IMR-90 (cell line): ENCODE measurements around the gene ATP8B4. TPM values are rescaled to one million over a fixed set of nuclear protein-coding genes. Genes with fewer than 3 reads are reported as not detected.

Source experiments
- ATAC-seq: fragments of 200-7000 bp; cut with Tn5 transposase; 2 replicates; pipeline ENCODE4 v1.9.1; 2020; ENCODE audit warnings: low read depth, mild to moderate bottlenecking, moderate library complexity
- BruUV-seq: library from RNA; stranded (reverse); fragments of 400-500 nt; replicated peaks from 2 replicates; lab custom pipeline; 2021; lab: Mats Ljungman, UMichigan
- CTCF ChIA-PET: fragments of 300-600 bp; formaldehyde crosslinking; extraction: SDS; loops from one replicate; lab custom pipeline; 2021; ENCODE audit warnings: antibody characterized with exemption; lab: Yijun Ruan, JAX
- POLR2A ChIA-PET: fragments of 300-600 bp; sonication (Branson Sonifier 250); formaldehyde crosslinking; loops from one replicate; lab custom pipeline; 2022; ENCODE audit warnings: antibody characterized with exemption; ENCODE audit not compliant: unreplicated experiment; lab: Charles Lee
- DNase-seq: peaks from one replicate; pipeline ENCODE4 v3.0.0; 2013
- H2AFZ ChIP-seq: replicated peaks from 2 replicates; pipeline ENCODE3; 2013; ENCODE audit warnings: low read length, mild to moderate bottlenecking; ENCODE audit not compliant: poor library complexity
- H2AK5ac ChIP-seq: 2 replicates; pipeline ENCODE4 v1.6.1; 2013; ENCODE audit warnings: low read depth, low read length, inconsistent platforms
- H2AK9ac ChIP-seq: replicated peaks from 2 replicates; pipeline ENCODE3; 2013; ENCODE audit warnings: mild to moderate bottlenecking, low read depth, low read length, moderate library complexity; ENCODE audit not compliant: poor library complexity
- H2BK120ac ChIP-seq: 2 replicates; pipeline ENCODE4 v1.6.1; 2013; ENCODE audit warnings: low read depth, low read length, inconsistent platforms
- H2BK15ac ChIP-seq: 3 replicates; pipeline ENCODE4 v1.6.1; 2013; ENCODE audit warnings: low read depth, low read length, inconsistent platforms
- H2BK20ac ChIP-seq: 2 replicates; pipeline ENCODE4 v1.6.1; 2013; ENCODE audit warnings: low read depth, mild to moderate bottlenecking, inconsistent platforms, low read length, moderate library complexity
- H2BK5ac ChIP-seq: 2 replicates; pipeline ENCODE4 v1.6.1; 2013; ENCODE audit warnings: mild to moderate bottlenecking, low read depth, low read length, inconsistent platforms; ENCODE audit not compliant: poor library complexity, severe bottlenecking
- H3K14ac ChIP-seq: replicated peaks from 2 replicates; pipeline ENCODE4 v1.6.1; 2013; ENCODE audit warnings: low read depth, low read length, inconsistent platforms
- H3K18ac ChIP-seq: 2 replicates; pipeline ENCODE4 v1.6.1; 2013; ENCODE audit warnings: low read depth, low read length, control low read depth
- H3K23ac ChIP-seq: 2 replicates; pipeline ENCODE4 v1.6.1; 2013; ENCODE audit warnings: low read depth, low read length, inconsistent platforms
- H3K27ac ChIP-seq: 2 replicates; pipeline ENCODE4 v1.5.1; 2013; ENCODE audit warnings: mild to moderate bottlenecking, control low read depth, low read length; ENCODE audit not compliant: insufficient read depth
- H3K27me3 ChIP-seq: 2 replicates; pipeline ENCODE4 v1.6.1; 2013; ENCODE audit warnings: low read length; ENCODE audit not compliant: control insufficient read depth, insufficient read depth
- H3K36me3 ChIP-seq: 2 replicates; pipeline ENCODE4 v1.6.1; 2013; ENCODE audit warnings: low read length, mixed read lengths; ENCODE audit not compliant: control insufficient read depth, insufficient read depth
- H3K4ac ChIP-seq: 2 replicates; pipeline ENCODE4 v1.6.1; 2013; ENCODE audit warnings: low read depth, low read length, inconsistent platforms
- H3K4me1 ChIP-seq: 2 replicates; pipeline ENCODE4 v1.6.1; 2013; ENCODE audit warnings: low read length, mixed read lengths; ENCODE audit not compliant: control insufficient read depth, insufficient read depth
- H3K4me2 ChIP-seq: 2 replicates; pipeline ENCODE4 v1.6.1; 2013; ENCODE audit warnings: low read depth, mild to moderate bottlenecking, control low read depth, low read length, moderate library complexity
- H3K4me3 ChIP-seq: 2 replicates; pipeline ENCODE4 v1.5.1; 2013; ENCODE audit warnings: low read depth, mild to moderate bottlenecking, control low read depth, low read length, moderate library complexity; ENCODE audit not compliant: insufficient read depth
- H3K56ac ChIP-seq: 2 replicates; pipeline ENCODE4 v1.6.1; 2013; ENCODE audit warnings: low read length, inconsistent platforms; ENCODE audit not compliant: insufficient read depth; ENCODE audit errors: extremely low read depth
- H3K79me1 ChIP-seq, 2 experiments: 2 replicates each; pipeline ENCODE4 v1.6.1; 2013; ENCODE audit warnings: low read length in 2 of 2, inconsistent platforms in 1 of 2, low read depth in 1 of 2
- H3K9ac ChIP-seq: 2 replicates; pipeline ENCODE4 v1.6.1; 2013; ENCODE audit warnings: low read depth, low read length, control low read depth
- H3K9me1 ChIP-seq: 2 replicates; pipeline ENCODE4 v1.6.1; 2013; ENCODE audit warnings: low read length, inconsistent platforms; ENCODE audit not compliant: insufficient read depth
- H3K9me3 ChIP-seq: 2 replicates; pipeline ENCODE4 v1.6.1; 2013; ENCODE audit warnings: low read length; ENCODE audit not compliant: control insufficient read depth, insufficient read depth
- H4K20me1 ChIP-seq: 2 replicates; pipeline ENCODE4 v1.6.1; 2013; ENCODE audit warnings: low read length, inconsistent platforms; ENCODE audit not compliant: insufficient read depth
- H4K5ac ChIP-seq: 2 replicates; pipeline ENCODE4 v1.6.1; 2013; ENCODE audit warnings: mild to moderate bottlenecking, low read depth, low read length, control low read depth
- H4K8ac ChIP-seq, 2 experiments: 2 replicates each; pipeline ENCODE4 v1.6.1; 2013; ENCODE audit warnings: low read depth in 2 of 2, low read length in 2 of 2, control low read depth in 1 of 2, inconsistent platforms in 1 of 2
- H4K91ac ChIP-seq: 2 replicates; pipeline ENCODE4 v1.6.1; 2013; ENCODE audit warnings: low read depth, low read length, inconsistent platforms; ENCODE audit not compliant: insufficient read depth
- BHLHE40 ChIP-seq: fragments of 150-350 bp; IDR thresholded peaks from 2 replicates; pipeline ENCODE4 v1.6.1; 2016; ENCODE audit warnings: mild to moderate bottlenecking, low read depth, low read length
- CTCF ChIP-seq: conservative IDR thresholded peaks from 2 replicates; pipeline ENCODE4 v1.5.1; 2012; ENCODE audit warnings: mild to moderate bottlenecking, low read depth, low read length, improper control_type of control experiment
- MAZ ChIP-seq: IDR thresholded peaks from 2 replicates; pipeline ENCODE4 v1.6.1; 2012; ENCODE audit warnings: low read depth, mild to moderate bottlenecking, low read length, improper control_type of control experiment, moderate library complexity, borderline replicate concordance
- RCOR1 ChIP-seq: IDR thresholded peaks from 2 replicates; pipeline ENCODE4 v1.6.1; 2012; ENCODE audit warnings: mild to moderate bottlenecking, low read length, improper control_type of control experiment; ENCODE audit not compliant: insufficient replicate concordance
- RFX5 ChIP-seq: IDR thresholded peaks from 2 replicates; pipeline ENCODE4 v1.8.0; 2012; ENCODE audit warnings: low read depth, mild to moderate bottlenecking, low read length, moderate library complexity
- USF2 ChIP-seq: fragments of 150-350 bp; IDR thresholded peaks from 2 replicates; pipeline ENCODE4 v1.6.1; 2017; ENCODE audit warnings: mild to moderate bottlenecking, antibody characterized with exemption, low read length, low read depth
- WGBS, 2 experiments: methylation state at CpG; one replicate each; pipeline versions ENCODE4 v1.1.5 to v1.1.7; 2013; ENCODE audit warnings: missing lambda C conversion rate in 2 of 2; ENCODE audit not compliant: insufficient read length in 1 of 2; ENCODE audit errors: extremely low coverage in 2 of 2; 5-methylcytosine and 5-hydroxymethylcytosine counted together
- dilution Hi-C: fragments of 300-500 bp; cut with HindIII; formaldehyde crosslinking; loops from one replicate; pipeline ENCODE4 v1.14.3; 2018; ENCODE audit warnings: low sequenced_read_pairs; ENCODE audit not compliant: unreplicated experiment
- in situ Hi-C: fragments of 300-500 bp; cut with MboI; formaldehyde crosslinking; loops from 3 replicates; pipeline ENCODE4 v1.14.3; 2019; ENCODE audit warnings: low sequenced_read_pairs, inconsistent platforms, mixed read lengths
- intact Hi-C: fragments of 100-400 bp; cut with micrococcal nuclease; formaldehyde crosslinking; loops from 2 replicates; pipeline ENCODE4 v1.10.0; 2022
- polyA plus RNA-seq, 3 experiments: library from polyadenylated mRNA; depleted of rRNA; stranded (reverse); fragments of >200 nt; gene quantifications; 2 replicates each; pipeline ENCODE4 v1.2.3, GENCODE V29; 2012; ENCODE audit warnings: low replicate concordance in 1 of 3
- total RNA-seq: library from RNA; depleted of rRNA; stranded (reverse); fragments of >200 nt; gene quantifications from 2 replicates; pipeline ENCODE4 v1.2.3, GENCODE V29; 2012

ATP8B4 gene
- total and polyA plus RNA-seq, 2 of the 4 experiments (the other 2 are of a cell fraction) = 0.12 to 0.54 TPM

- POLR2A ChIA-PET = interaction anchor here (0.6 kb wide), 1 partner anchor 1252 kb away, joined by 11 read pairs; no protein-coding TSS in a partner anchor
- in situ Hi-C loops = no loop called here
- intact Hi-C loops = no loop called here
Observed at GRCh38 chr15:49889536-49889935, 229.5 kb downstream of the ATP8B4 start.

More at GRCh38 chr15:49889536-49889935, 229.5 kb downstream of the ATP8B4 start:
- H4K5ac ChIP-seq = no peak overlapping the region; the same call in 1 of the 2 replicates
- H3K9ac ChIP-seq = no peak overlapping the region
- H2BK15ac ChIP-seq = no peak overlapping the region
- H2BK20ac ChIP-seq = no peak overlapping the region
- H3K36me3 ChIP-seq = no peaks in the 10 kb centered on the region
- no peak overlapping the region for H2AK9ac ChIP-seq
- no peak overlapping the region for H3K4me2 ChIP-seq
- CTCF ChIA-PET = no interaction called here
- no peak overlapping the region for H4K8ac ChIP-seq
- no peak overlapping the region for H3K4ac ChIP-seq
- H3K23ac ChIP-seq = no peak overlapping the region
- H3K27ac ChIP-seq = no peak overlapping the region
- ATAC-seq = no peak
- dilution Hi-C loops = no loop called here
- H3K79me1 ChIP-seq = no peaks in the 10 kb centered on the region
- TF ChIP-seq MAZ = no peak
- no peak for TF ChIP-seq BHLHE40
- TF ChIP-seq RFX5 = no peak
- no peak for TF ChIP-seq CTCF
- TF ChIP-seq RCOR1 = no peak
- TF ChIP-seq USF2 = no peak
- no peaks in the 10 kb centered on the region for H3K9me1 ChIP-seq
- no peak overlapping the region for H3K14ac ChIP-seq
- H3K4me3 ChIP-seq = no peak overlapping the region
- H3K27me3 ChIP-seq = no peaks in the 10 kb centered on the region
- H3K9me3 ChIP-seq = no peaks in the 10 kb centered on the region
- no peak for DNase-seq
- peak overlapping the region; percentile 37; the same call in 1 of the 2 replicates for H3K18ac ChIP-seq
- no peak overlapping the region for H4K91ac ChIP-seq
- H2BK120ac ChIP-seq = no peak overlapping the region
- no peaks in the 10 kb centered on the region; the same call in 1 of the 2 replicates for H3K4me1 ChIP-seq
- H2AK5ac ChIP-seq = 0 out of 2 replicates have a peak overlapping the region, but pooled peaks have one; percentile 2
- H2AFZ ChIP-seq = no peak overlapping the region
- BruUV-seq = no TSS peak
- no peak overlapping the region for H3K56ac ChIP-seq
- no peak overlapping the region for H2BK5ac ChIP-seq
- no peaks in the 10 kb centered on the region for H4K20me1 ChIP-seq
- no CpG with 5 or more reads among the region's 2 CpGs for WGBS, 2 experiments
